ENCODE data around the gene CDCA5. TPM values are rescaled to one million over a fixed set of nuclear protein-coding genes. Genes with fewer than 3 reads are reported as not detected.

Gene CDCA5
- total RNA-seq, 2 donors from 2014 or later: 0.81 to 2.5 TPM

- DNase-seq: no peak
Observed at GRCh38 chr11:65085446-65085845, 1.6 kb upstream of the CDCA5 start.

GRCh38 chr11:65084598-65085375 is 947 bp upstream of the CDCA5 start:
- ATAC-seq (peak in 1 of 2 donors; percentile 1), DNase-seq (no peak)
- intact Hi-C loops (cut with DNase I): no loop called here

More at GRCh38 chr11:65085446-65085845, 1.6 kb upstream of the CDCA5 start:
- ATAC-seq: no peak
- intact Hi-C loops (cut with DNase I): no loop called here

- ATAC-seq (no peak), DNase-seq (no peak)
- intact Hi-C loops (cut with DNase I): no loop called here
Observed at GRCh38 chr11:65083134-65083833, 556 bp downstream of the CDCA5 start.

- intact Hi-C loops (cut with DNase I): no loop called here
- no peak for DNase-seq
- no peak for ATAC-seq
Observed at GRCh38 chr11:65078786-65079342, 5.0 kb downstream of the CDCA5 start.

- DNase-seq: no peak
- intact Hi-C loops (cut with DNase I): no loop called here
- peak; percentile 61 for ATAC-seq
Observed at GRCh38 chr11:65078151-65078550, 5.7 kb downstream of the CDCA5 start.

GRCh38 chr11:65077451-65077850 is 6.4 kb downstream of the CDCA5 start:
- intact Hi-C loops (cut with DNase I): no loop called here
- ATAC-seq (no peak), DNase-seq (no peak)

- DNase-seq (no peak), ATAC-seq (no peak)
- intact Hi-C loops (cut with DNase I): no loop called here
Observed at GRCh38 chr11:65072631-65072966, 11.2 kb downstream of the CDCA5 start.

- no peak for DNase-seq
- ATAC-seq: no peak
- intact Hi-C loops (cut with DNase I): no loop called here
Observed at GRCh38 chr11:65071907-65072630, 11.8 kb downstream of the CDCA5 start.

- intact Hi-C loops (cut with DNase I): no loop called here
- DNase-seq (no peak), ATAC-seq (no peak)
Observed at GRCh38 chr11:65069217-65069616, 14.6 kb downstream of the CDCA5 start.

- ATAC-seq: no peak
- intact Hi-C loops (cut with DNase I): no loop called here
- no peak for DNase-seq
Observed at GRCh38 chr11:65067446-65067845, 16.4 kb downstream of the CDCA5 start.

GRCh38 chr11:65066805-65067291 is 17.0 kb downstream of the CDCA5 start:
- intact Hi-C loops (cut with DNase I): no loop called here
- ATAC-seq (no peak), DNase-seq (no peak)

- ATAC-seq: no peak
- DNase-seq: no peak
- intact Hi-C loops (cut with DNase I): no loop called here
Observed at GRCh38 chr11:65066315-65066714, 17.5 kb downstream of the CDCA5 start.

- intact Hi-C loops (cut with DNase I): no loop called here
- no peak for ATAC-seq
Observed at GRCh38 chr11:65065851-65066250, 18.0 kb downstream of the CDCA5 start.

GRCh38 chr11:65064847-65065240 is 19.0 kb downstream of the CDCA5 start:
- intact Hi-C loops (cut with DNase I): no loop called here
- DNase-seq: no peak
- ATAC-seq: no peak

More at GRCh38 chr11:65065851-65066250, 18.0 kb downstream of the CDCA5 start:
- no peak for DNase-seq

GRCh38 chr11:65063532-65063931 is 20.3 kb downstream of the CDCA5 start:
- intact Hi-C loops (cut with DNase I): no loop called here
- DNase-seq (no peak), ATAC-seq (no peak)

GRCh38 chr11:65060913-65061408 is 22.9 kb downstream of the CDCA5 start:
- intact Hi-C loops (cut with DNase I): no loop called here
- DNase-seq (no peak), ATAC-seq (peak in 1 of 2 donors; percentile 23)

GRCh38 chr11:65059959-65060824 is 23.6 kb downstream of the CDCA5 start:
- intact Hi-C loops (cut with DNase I): no loop called here
- ATAC-seq (no peak), DNase-seq (no peak)

- no peak for ATAC-seq
- intact Hi-C loops (cut with DNase I): no loop called here
- no peak for DNase-seq
Observed at GRCh38 chr11:65059523-65059922, 24.3 kb downstream of the CDCA5 start.

All from left cardiac atrium (tissue), 4 donors.